GM21619 (cell line): ENCODE data around the gene ARID1A.
A peak's percentile ranks its signal among the peaks of the same experiment; 100 is the strongest.
"Not testable (repeated sequence)": the region's sequence is repeated elsewhere in the genome, so short reads cannot be mapped to it uniquely, and the experiment has no call there.

Experiments used
- ATAC-seq: cut with Tn5 transposase; IDR thresholded peaks from one replicate; pipeline ENCODE4 v1.9.1; 2021; ENCODE audit not compliant: unreplicated experiment

The ARID1A gene

GRCh38 chr1:26787381-26787705 is 91.5 kb downstream of the ARID1A start:
- peak; percentile 43 for ATAC-seq

GRCh38 chr1:26787706-26788514 is 92.1 kb downstream of the ARID1A start, which contains the start of gene PIGV:
TSS of gene PIGV (plus strand) at chr1:26787950. CDS start at chr1:26790816, 2,866 bp downstream.
- ATAC-seq, result peak; percentile 56

- ATAC-seq, result no peak
Observed at GRCh38 chr1:26788515-26788785, 92.6 kb downstream of the ARID1A start.

GRCh38 chr1:26788836-26789611 is 93.2 kb downstream of the ARID1A start:
- ATAC-seq, result no peak

- ATAC-seq, result no peak
Observed at GRCh38 chr1:26789612-26789865, 93.7 kb downstream of the ARID1A start.

GRCh38 chr1:26789931-26790330 is 94.1 kb downstream of the ARID1A start:
- ATAC-seq, result no peak

GRCh38 chr1:26790551-26790953 is 94.7 kb downstream of the ARID1A start:
- no peak for ATAC-seq

- ATAC-seq, result no peak
Observed at GRCh38 chr1:26791148-26791547, 95.3 kb downstream of the ARID1A start.

GRCh38 chr1:26791626-26792025 is 95.8 kb downstream of the ARID1A start:
- ATAC-seq, result no peak

- no peak for ATAC-seq
Observed at GRCh38 chr1:26792924-26793323, 97.1 kb downstream of the ARID1A start.

- no peak for ATAC-seq
Observed at GRCh38 chr1:26794391-26794790, 98.6 kb downstream of the ARID1A start.

- no peak for ATAC-seq
Observed at GRCh38 chr1:26797627-26798026, 101.8 kb downstream of the ARID1A start.

- no peak for ATAC-seq
Observed at GRCh38 chr1:26799479-26800142, 103.8 kb downstream of the ARID1A start.

GRCh38 chr1:26803932-26804331 is 108.1 kb downstream of the ARID1A start:
- not testable (repeated sequence) for ATAC-seq

GRCh38 chr1:26810105-26810504 is 114.3 kb downstream of the ARID1A start:
- not testable (repeated sequence) for ATAC-seq

GRCh38 chr1:26811057-26811456 is 115.2 kb downstream of the ARID1A start:
- ATAC-seq, result no peak

GRCh38 chr1:26811708-26812107 is 115.9 kb downstream of the ARID1A start:
- ATAC-seq, result no peak

- no peak for ATAC-seq
Observed at GRCh38 chr1:26814377-26814776, 118.6 kb downstream of the ARID1A start.

GRCh38 chr1:26814893-26815292 is 119.1 kb downstream of the ARID1A start:
- no peak for ATAC-seq

- ATAC-seq, result peak; percentile 90
Observed at GRCh38 chr1:26820784-26821269, 125.0 kb downstream of the ARID1A start.

- ATAC-seq, result no peak
Observed at GRCh38 chr1:26822737-26823395, 127.1 kb downstream of the ARID1A start.

- ATAC-seq, result no peak
Observed at GRCh38 chr1:26824731-26825130, 128.9 kb downstream of the ARID1A start.
